HG03571 (cell line): Measurements from ENCODE around the gene NTNG1.
A peak's percentile ranks its signal among the peaks of the same experiment; 100 is the strongest.
"Not testable (repeated sequence)": the region's sequence is repeated elsewhere in the genome, so short reads cannot be mapped to it uniquely, and the experiment has no call there.

Experiments
- ATAC-seq: cut with Tn5 transposase; IDR thresholded peaks from one replicate; pipeline ENCODE4 v1.9.1; 2021; ENCODE audit not compliant: unreplicated experiment

The NTNG1 gene

GRCh38 chr1:107195476-107195875 is 54.6 kb downstream of the NTNG1 start:
- no peak for ATAC-seq

GRCh38 chr1:107196973-107197562 is 56.2 kb downstream of the NTNG1 start:
- peak; percentile 93 for ATAC-seq

GRCh38 chr1:107198561-107198960 is 57.7 kb downstream of the NTNG1 start:
- ATAC-seq: no peak

GRCh38 chr1:107200631-107201030 is 59.8 kb downstream of the NTNG1 start:
- ATAC-seq: no peak

- ATAC-seq: no peak
These were observed 61.2 kb downstream of the NTNG1 start for GRCh38 chr1:107202007-107202406.

GRCh38 chr1:107213225-107213624 is 72.4 kb downstream of the NTNG1 start:
- ATAC-seq: no peak

GRCh38 chr1:107220036-107220435 is 79.2 kb downstream of the NTNG1 start:
- ATAC-seq: no peak

- ATAC-seq: no peak
These were observed 84.9 kb downstream of the NTNG1 start for GRCh38 chr1:107225706-107226105.

- ATAC-seq: no peak
These were observed 88.0 kb downstream of the NTNG1 start for GRCh38 chr1:107228704-107229371.

GRCh38 chr1:107229711-107230110 is 88.9 kb downstream of the NTNG1 start:
- ATAC-seq: no peak

- ATAC-seq: no peak
These were observed 89.3 kb downstream of the NTNG1 start for GRCh38 chr1:107230121-107230520.

- no peak for ATAC-seq
These were observed 90.5 kb downstream of the NTNG1 start for GRCh38 chr1:107231291-107231690.

- no peak for ATAC-seq
These were observed 91.6 kb downstream of the NTNG1 start for GRCh38 chr1:107232426-107232825.

- not testable (repeated sequence) for ATAC-seq
These were observed 95.9 kb downstream of the NTNG1 start for GRCh38 chr1:107236760-107237159.

GRCh38 chr1:107243461-107243860 is 102.6 kb downstream of the NTNG1 start:
- no peak for ATAC-seq

- ATAC-seq: no peak
These were observed 104.1 kb downstream of the NTNG1 start for GRCh38 chr1:107244709-107245500.

- peak; percentile 76 for ATAC-seq
These were observed 106.0 kb downstream of the NTNG1 start for GRCh38 chr1:107246775-107247345.

- ATAC-seq: no peak
These were observed 106.8 kb downstream of the NTNG1 start for GRCh38 chr1:107247679-107248078.

- no peak for ATAC-seq
These were observed 109.3 kb downstream of the NTNG1 start for GRCh38 chr1:107250169-107250568.

- ATAC-seq: no peak
These were observed 110.2 kb downstream of the NTNG1 start for GRCh38 chr1:107251083-107251482.

GRCh38 chr1:107251839-107252238 is 111.0 kb downstream of the NTNG1 start:
- ATAC-seq: no peak

GRCh38 chr1:107252271-107252670 is 111.4 kb downstream of the NTNG1 start:
- ATAC-seq: peak; percentile 49
